ENCODE data around the gene FUT8. TPM values are rescaled to one million over a fixed set of nuclear protein-coding genes. Genes with fewer than 3 reads are reported as not detected.

Gene FUT8
- total RNA-seq = 137 and 141 TPM in 2 replicates

DNA sequence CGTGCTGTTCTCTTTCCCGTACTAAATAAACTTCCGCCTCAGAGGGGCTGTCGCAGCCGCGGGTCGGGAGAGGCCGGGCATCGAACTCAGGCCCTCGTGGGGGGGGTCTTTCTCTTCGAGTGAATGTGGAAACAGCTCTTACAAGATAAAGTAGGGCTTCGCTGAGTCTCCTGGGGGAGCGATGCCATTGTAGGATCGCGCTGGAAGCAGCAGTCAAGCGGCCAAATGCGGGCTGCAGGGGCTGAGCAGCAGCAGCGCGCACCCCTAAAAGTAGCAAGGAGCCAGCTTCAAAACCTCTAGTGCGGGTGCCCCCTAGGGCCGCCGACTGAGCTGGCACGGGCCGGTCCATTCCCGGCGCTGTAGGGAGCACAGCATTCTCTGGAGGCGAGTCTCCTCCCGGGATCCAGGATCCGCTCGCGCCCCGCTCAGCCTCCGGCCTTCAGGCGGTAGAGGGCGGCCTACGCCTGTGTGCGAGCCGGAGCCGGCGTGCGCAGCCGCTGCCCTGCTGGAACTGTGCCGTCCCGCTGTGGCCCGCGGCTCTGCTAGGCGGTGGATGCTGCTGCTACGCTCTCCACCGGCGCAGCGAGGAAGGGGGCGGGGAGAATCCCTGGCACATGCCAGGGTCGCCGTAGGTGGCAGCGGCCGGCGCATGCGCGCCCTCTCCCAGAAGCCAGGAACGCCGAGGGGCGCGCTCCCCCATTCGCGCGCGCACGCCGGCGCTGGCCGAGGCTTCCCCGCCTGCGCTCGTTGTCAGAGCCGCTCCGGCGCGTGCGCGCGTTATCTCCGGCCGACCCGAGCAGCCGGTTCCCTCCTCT is at the start of gene FUT8:
FUT8 (plus strand) TSS at position 699 of the 815 bp plus-strand sequence. CDS start 148,834 bp downstream, outside the sequence.

